Esophagus squamous epithelium (tissue), 5 donors: ENCODE data around the gene ITPRIPL2. TPM values are rescaled to one million over a fixed set of nuclear protein-coding genes. Genes with fewer than 3 reads are reported as not detected.

Experiments
- DNase-seq: peaks from one replicate; lab custom pipeline; 2025; lab: John Stamatoyannopoulos, UW
- H3K27ac ChIP-seq, 4 donors: fragments of 200-600 bp; sonication (generic); one replicate each; pipeline ENCODE4 v1.5.1; 2016 to 2019; ENCODE audit warnings: mild to moderate bottlenecking in 1 of 4
- H3K27me3 ChIP-seq, 4 donors: fragments of 200-600 bp; sonication (generic); 1 replicate in 3 of 4; 2 replicates in 1 of 4; pipeline versions ENCODE4 v1.5.1 to v1.6.0; 2017 to 2021; ENCODE audit warnings: antibody characterized with exemption in 1 of 4
- H3K36me3 ChIP-seq, 3 donors: fragments of 200-600 bp; sonication (generic); one replicate each; pipeline ENCODE4 v1.5.1; 2016 to 2019
- H3K4me1 ChIP-seq, 3 donors: fragments of 200-600 bp; sonication (generic); one replicate each; pipeline ENCODE4 v1.5.1; 2017 to 2019
- H3K4me3 ChIP-seq, 4 donors: fragments of 200-600 bp; sonication (generic); 1 replicate in 3 of 4; 2 replicates in 1 of 4; pipeline ENCODE4 v1.5.1; 2016 to 2019; ENCODE audit warnings: mild to moderate bottlenecking in 2 of 4, moderate library complexity in 1 of 4
- H3K9me3 ChIP-seq, 3 donors: fragments of 200-600 bp; sonication (generic); one replicate each; pipeline ENCODE4 v1.5.1; 2016 to 2019
- POLR2A ChIP-seq, 4 donors: fragments of 450-650 bp; IDR thresholded peaks; one replicate each; pipeline ENCODE4 v1.6.1; 2017; ENCODE audit warnings: antibody characterized with exemption in 4 of 4, mild to moderate bottlenecking in 4 of 4, moderate library complexity in 3 of 4
- WGBS, 2 donors: methylation state at CpG; one replicate each; pipeline ENCODE4 v1.1.5; 2018; 5-methylcytosine and 5-hydroxymethylcytosine counted together
- intact Hi-C: fragments of 100-400 bp; cut with DNase I; formaldehyde crosslinking; loops from one replicate; pipeline ENCODE4 v1.15.0; 2022
- total RNA-seq, 4 donors: library from RNA; depleted of rRNA; stranded (reverse); fragments of >200 nt; gene quantifications; one replicate each; pipeline ENCODE4 v1.1.0, GENCODE V29; 2016
- TF ChIP-seq, protein P1 (sequence below), 6 experiments: fragments of 450-650 bp in 4 of 6; fragments of 200-600 bp in 2 of 6; sonication (generic) in 2 of 6; IDR thresholded peaks; one replicate each; pipeline ENCODE4 v1.5.1; 2016 to 2019; ENCODE audit warnings: antibody characterized with exemption in 6 of 6, mild to moderate bottlenecking in 4 of 6, moderate library complexity in 4 of 6
- donor health status: DM: yes; HTN: yes; CAD: no.

ITPRIPL2 gene
- total RNA-seq, 4 donors from 2014 or later: 18.3 to 78.6 (median 42.4) TPM

- no peak for DNase-seq
- Histone ChIP-seq H3K9me3 (no peaks in the 10 kb centered on the region), H3K27ac (no peak overlapping the region), H3K27me3 (no peaks in the 10 kb centered on the region), H3K4me1 (peaks cover 0 to 15% (median 0%) of the 10 kb centered on the region in 3 donors), H3K36me3 (no peaks in the 10 kb centered on the region), H3K4me3 (no peak overlapping the region)
- WGBS, 2 donors: 72 to 83% methylated on average over 2 of the region's 2 CpGs
- intact Hi-C loops: loop anchor here (5.0 kb wide), 2 partner anchors 74 to 274 kb away; partner anchors contain the start of gene SYT17
- no peak for TF ChIP-seq POLR2A (IDR thresholded peaks at IDR 0.05)
- TF ChIP-seq, protein P1, sequence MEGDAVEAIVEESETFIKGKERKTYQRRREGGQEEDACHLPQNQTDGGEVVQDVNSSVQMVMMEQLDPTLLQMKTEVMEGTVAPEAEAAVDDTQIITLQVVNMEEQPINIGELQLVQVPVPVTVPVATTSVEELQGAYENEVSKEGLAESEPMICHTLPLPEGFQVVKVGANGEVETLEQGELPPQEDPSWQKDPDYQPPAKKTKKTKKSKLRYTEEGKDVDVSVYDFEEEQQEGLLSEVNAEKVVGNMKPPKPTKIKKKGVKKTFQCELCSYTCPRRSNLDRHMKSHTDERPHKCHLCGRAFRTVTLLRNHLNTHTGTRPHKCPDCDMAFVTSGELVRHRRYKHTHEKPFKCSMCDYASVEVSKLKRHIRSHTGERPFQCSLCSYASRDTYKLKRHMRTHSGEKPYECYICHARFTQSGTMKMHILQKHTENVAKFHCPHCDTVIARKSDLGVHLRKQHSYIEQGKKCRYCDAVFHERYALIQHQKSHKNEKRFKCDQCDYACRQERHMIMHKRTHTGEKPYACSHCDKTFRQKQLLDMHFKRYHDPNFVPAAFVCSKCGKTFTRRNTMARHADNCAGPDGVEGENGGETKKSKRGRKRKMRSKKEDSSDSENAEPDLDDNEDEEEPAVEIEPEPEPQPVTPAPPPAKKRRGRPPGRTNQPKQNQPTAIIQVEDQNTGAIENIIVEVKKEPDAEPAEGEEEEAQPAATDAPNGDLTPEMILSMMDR (IDR thresholded peaks at IDR 0.05): no peak
Measured at GRCh38 chr16:19092653-19093410, 20.9 kb upstream of the ITPRIPL2 start.

GRCh38 chr16:19093631-19094541 is 19.9 kb upstream of the ITPRIPL2 start:
- 84 to 87% methylated on average over 15 of the region's 15 CpGs for WGBS, 2 donors

DNA sequence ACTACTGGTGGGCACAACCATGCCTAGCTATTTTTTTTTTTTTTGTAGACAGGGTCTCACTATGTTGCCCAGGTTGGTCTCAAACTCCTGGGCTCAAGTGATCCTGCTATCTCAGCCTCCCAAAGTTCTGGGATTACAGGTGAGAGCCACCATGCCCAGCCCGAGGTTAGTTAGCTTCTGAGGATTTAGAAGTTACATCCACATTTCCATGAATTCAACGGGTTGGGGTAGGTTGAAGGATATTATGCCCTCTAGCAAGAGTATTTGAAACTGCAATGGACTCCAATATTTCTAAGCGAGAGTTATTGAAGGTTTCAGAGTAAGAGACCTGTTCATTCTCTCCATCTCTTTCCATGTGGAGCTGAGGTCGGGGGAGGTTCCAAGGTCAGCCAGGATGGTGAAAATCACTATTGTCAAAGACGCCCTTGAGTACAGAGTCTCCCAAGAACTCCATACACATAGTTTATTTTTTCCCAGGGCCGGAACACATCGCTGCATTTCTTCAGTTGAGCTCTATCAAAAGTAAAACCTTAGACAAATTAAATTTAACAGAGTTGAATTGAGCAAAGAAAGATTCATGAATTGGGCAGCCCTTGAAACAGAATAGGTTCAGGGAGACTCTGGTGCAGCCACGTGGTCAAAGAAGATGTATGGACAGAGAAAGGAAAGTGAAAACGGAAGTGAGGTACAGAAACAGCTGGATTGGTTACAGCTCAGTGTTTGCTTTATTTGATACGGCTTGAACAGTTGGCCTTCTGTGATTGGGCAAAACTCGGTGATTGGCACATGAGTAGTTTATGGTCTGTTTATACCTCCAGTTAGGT is 19.0 kb upstream of the ITPRIPL2 start:
- H3K4me1 ChIP-seq: peaks cover 0 to 15% (median 0%) of the 10 kb centered on the region in 3 donors
- no peak for TF ChIP-seq POLR2A (IDR thresholded peaks at IDR 0.05)
- TF ChIP-seq, protein P1 (IDR thresholded peaks at IDR 0.05): no peak
- no peaks in the 10 kb centered on the region for H3K27me3 ChIP-seq
- no peak for DNase-seq
- intact Hi-C loops: loop anchor here (5.0 kb wide), 2 partner anchors 73 to 273 kb away; partner anchors contain the start of gene SYT17
- WGBS, 2 donors: 60 to 63% methylated on average over 11 of the region's 11 CpGs
- H3K4me3 ChIP-seq: no peak overlapping the region
- no peak overlapping the region for H3K27ac ChIP-seq
- no peaks in the 10 kb centered on the region for H3K9me3 ChIP-seq
- no peaks in the 10 kb centered on the region for H3K36me3 ChIP-seq

More at GRCh38 chr16:19093631-19094541, 19.9 kb upstream of the ITPRIPL2 start:
- Histone ChIP-seq H3K36me3 (no peaks in the 10 kb centered on the region), H3K27me3 (no peaks in the 10 kb centered on the region), H3K4me1 (peaks cover 0 to 15% (median 0%) of the 10 kb centered on the region in 3 donors), H3K9me3 (no peaks in the 10 kb centered on the region), H3K27ac (no peak overlapping the region), H3K4me3 (no peak overlapping the region)
- DNase-seq: no peak
- intact Hi-C loops: loop anchor here (5.0 kb wide), 2 partner anchors 73 to 273 kb away; partner anchors contain the start of gene SYT17
- TF ChIP-seq, protein P1 (IDR thresholded peaks at IDR 0.05): no peak
- TF ChIP-seq POLR2A (IDR thresholded peaks at IDR 0.05): no peak

DNA sequence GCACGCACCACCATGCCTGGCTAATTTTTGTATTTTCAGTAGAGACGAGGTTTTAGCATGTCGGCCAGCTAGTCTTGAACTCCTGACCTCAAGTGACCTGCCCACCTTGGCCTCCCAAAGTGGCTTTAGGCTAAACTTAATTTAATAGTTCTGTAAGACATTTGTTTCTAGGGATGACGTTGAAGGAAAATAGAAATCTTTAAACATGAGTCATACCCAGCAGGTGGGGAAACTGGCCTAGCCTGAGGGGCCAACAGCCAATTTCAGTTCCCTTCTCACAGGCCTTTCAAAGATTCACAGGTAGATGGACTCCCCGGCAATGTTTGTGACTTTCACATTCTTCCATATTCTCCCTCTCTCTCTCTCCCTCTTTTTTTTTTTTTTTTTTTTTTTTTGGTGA is 18.1 kb upstream of the ITPRIPL2 start:
- Histone ChIP-seq H3K36me3 (no peaks in the 10 kb centered on the region), H3K4me1 (peaks cover 0 to 15% (median 0%) of the 10 kb centered on the region in 3 donors), H3K9me3 (no peaks in the 10 kb centered on the region), H3K27ac (no peak overlapping the region), H3K27me3 (no peaks in the 10 kb centered on the region), H3K4me3 (no peak overlapping the region)
- no peak for DNase-seq
- 67 to 71% methylated on average over 5 of the region's 5 CpGs for WGBS, 2 donors
- intact Hi-C loops: no loop called here
- TF ChIP-seq, protein P1 (IDR thresholded peaks at IDR 0.05): no peak
- no peak for TF ChIP-seq POLR2A (IDR thresholded peaks at IDR 0.05)
